SK-N-MC (cell line): ENCODE data around the gene PPP2R2C.

Experiments used
- EZH2 ChIP-seq: fragments of 200-600 bp; sonication (generic); IDR thresholded peaks from one replicate; pipeline ENCODE4 v1.6.1; 2017; ENCODE audit warnings: antibody characterized with exemption
- FOXP2 ChIP-seq: optimal IDR thresholded peaks from 2 replicates; pipeline ENCODE3; 2011; ENCODE audit warnings: mild to moderate bottlenecking, moderate library complexity; ENCODE audit not compliant: insufficient read depth; ENCODE audit errors: extremely low read length, control extremely low read depth
- POLR2AphosphoS5 ChIP-seq: IDR thresholded peaks from 2 replicates; pipeline ENCODE4 v1.6.1; 2012; ENCODE audit warnings: mild to moderate bottlenecking, low read depth, low read length, borderline replicate concordance

DNA sequence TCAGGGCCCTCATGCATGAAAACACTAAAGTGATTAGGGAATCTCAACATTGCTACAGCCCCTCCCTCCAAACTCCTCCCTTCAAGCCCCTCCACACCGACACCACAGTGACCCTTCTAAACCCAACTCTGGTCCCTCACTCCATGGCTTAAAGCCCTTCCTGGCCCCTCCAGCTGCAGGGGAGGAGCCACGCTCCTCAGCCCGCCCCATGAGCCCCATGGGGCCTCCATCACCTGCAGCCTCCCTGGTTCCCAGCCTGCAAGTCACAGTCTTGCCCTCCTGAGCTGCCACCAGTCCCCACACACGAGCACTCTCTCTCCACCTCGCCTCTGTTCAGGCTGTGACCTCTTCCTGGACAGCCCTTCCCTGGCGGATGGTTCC lies 31.2 kb downstream of the PPP2R2C start:
- TF ChIP-seq EZH2: no peak
- no peak for TF ChIP-seq POLR2AphosphoS5
- TF ChIP-seq FOXP2: no peak
